ENCODE measurements around the gene NOB1.

NOB1 gene

GRCh38 chr16:69784586-69784985 is 29.9 kb upstream of the NOB1 start:
- Histone ChIP-seq H4K20me1 (ENCODE audit: insufficient read depth) (no peaks in the 10 kb centered on the region), H3K4me1 (ENCODE audit: low read depth, poor library complexity, severe bottlenecking) (no peaks in the 10 kb centered on the region), H3K27me3 (ENCODE audit: insufficient read depth, low read depth) (no peaks in the 10 kb centered on the region), H3K4me2 (no peak overlapping the region), H3K27ac (no peak overlapping the region), H3K79me2 (ENCODE audit: insufficient read depth, low read depth) (no peaks in the 10 kb centered on the region), H2AFZ (ENCODE audit: low read depth) (no peak overlapping the region), H3K9ac (no peak overlapping the region), H3K36me3 (ENCODE audit: insufficient read depth) (no peaks in the 10 kb centered on the region), H3K4me3 (IDR thresholded peaks at IDR 0.05; ENCODE audit: insufficient read depth, low read depth, low read length) (no peak overlapping the region)
- TF ChIP-seq, protein P1, sequence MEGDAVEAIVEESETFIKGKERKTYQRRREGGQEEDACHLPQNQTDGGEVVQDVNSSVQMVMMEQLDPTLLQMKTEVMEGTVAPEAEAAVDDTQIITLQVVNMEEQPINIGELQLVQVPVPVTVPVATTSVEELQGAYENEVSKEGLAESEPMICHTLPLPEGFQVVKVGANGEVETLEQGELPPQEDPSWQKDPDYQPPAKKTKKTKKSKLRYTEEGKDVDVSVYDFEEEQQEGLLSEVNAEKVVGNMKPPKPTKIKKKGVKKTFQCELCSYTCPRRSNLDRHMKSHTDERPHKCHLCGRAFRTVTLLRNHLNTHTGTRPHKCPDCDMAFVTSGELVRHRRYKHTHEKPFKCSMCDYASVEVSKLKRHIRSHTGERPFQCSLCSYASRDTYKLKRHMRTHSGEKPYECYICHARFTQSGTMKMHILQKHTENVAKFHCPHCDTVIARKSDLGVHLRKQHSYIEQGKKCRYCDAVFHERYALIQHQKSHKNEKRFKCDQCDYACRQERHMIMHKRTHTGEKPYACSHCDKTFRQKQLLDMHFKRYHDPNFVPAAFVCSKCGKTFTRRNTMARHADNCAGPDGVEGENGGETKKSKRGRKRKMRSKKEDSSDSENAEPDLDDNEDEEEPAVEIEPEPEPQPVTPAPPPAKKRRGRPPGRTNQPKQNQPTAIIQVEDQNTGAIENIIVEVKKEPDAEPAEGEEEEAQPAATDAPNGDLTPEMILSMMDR (conservative IDR thresholded peaks at IDR 0.05; ENCODE audit: low read depth, low read length): no peak

DNA sequence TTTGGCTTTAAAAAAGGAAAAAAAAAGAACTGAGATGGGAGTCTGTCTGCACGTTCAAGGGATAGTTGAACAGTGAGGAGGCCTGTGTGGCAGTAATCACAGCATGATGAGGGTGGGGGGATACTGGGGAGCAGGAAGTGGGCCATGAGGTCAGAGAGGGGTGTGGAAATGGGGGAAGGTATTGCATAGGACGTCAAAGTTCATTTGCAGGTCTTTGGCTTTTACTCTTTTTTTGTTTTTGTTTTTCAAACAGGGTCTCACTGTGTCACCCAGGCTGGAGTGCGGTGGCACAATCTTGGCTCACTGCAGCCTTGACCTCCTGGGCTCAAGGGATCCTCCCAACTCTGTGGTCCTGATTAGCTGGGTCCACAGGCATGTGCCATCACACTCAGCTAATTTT is 26.4 kb upstream of the NOB1 start:
- H3K9ac ChIP-seq: no peak overlapping the region
- H4K20me1 ChIP-seq (ENCODE audit: insufficient read depth): no peaks in the 10 kb centered on the region
- H3K4me2 ChIP-seq: no peak overlapping the region
- no peaks in the 10 kb centered on the region for H3K4me1 ChIP-seq (ENCODE audit: low read depth, poor library complexity, severe bottlenecking)
- H3K36me3 ChIP-seq (ENCODE audit: insufficient read depth): no peaks in the 10 kb centered on the region
- H3K4me3 ChIP-seq (IDR thresholded peaks at IDR 0.05; ENCODE audit: insufficient read depth, low read depth, low read length): no peak overlapping the region
- no peak overlapping the region for H2AFZ ChIP-seq (ENCODE audit: low read depth)
- TF ChIP-seq, protein P1 (conservative IDR thresholded peaks at IDR 0.05; ENCODE audit: low read depth, low read length): no peak
- H3K27ac ChIP-seq: no peak overlapping the region
- no peaks in the 10 kb centered on the region for H3K79me2 ChIP-seq (ENCODE audit: insufficient read depth, low read depth)
- H3K27me3 ChIP-seq (ENCODE audit: insufficient read depth, low read depth): no peaks in the 10 kb centered on the region

DNA sequence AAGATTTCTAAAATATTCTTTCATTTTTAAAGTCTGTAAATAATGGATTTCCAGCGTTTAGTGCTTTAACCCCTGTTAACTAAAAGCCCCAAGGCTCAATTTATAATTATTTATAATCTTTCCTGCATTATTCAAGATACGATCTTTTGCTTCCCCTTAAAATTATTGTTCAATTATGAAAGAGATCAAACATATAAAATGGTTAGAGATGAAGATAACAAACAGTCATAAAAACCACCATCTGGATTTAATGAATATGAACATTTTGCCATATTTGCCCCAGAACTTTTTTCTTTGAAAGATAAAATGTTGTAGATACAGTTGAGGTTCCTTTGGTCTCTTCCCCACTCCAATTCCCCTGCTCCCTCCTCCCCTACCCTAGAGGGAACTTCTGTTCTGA is 25.0 kb upstream of the NOB1 start:
- Histone ChIP-seq H3K27me3 (ENCODE audit: insufficient read depth, low read depth) (no peaks in the 10 kb centered on the region), H3K4me3 (IDR thresholded peaks at IDR 0.05; ENCODE audit: insufficient read depth, low read depth, low read length) (no peak overlapping the region), H3K4me1 (ENCODE audit: low read depth, poor library complexity, severe bottlenecking) (no peaks in the 10 kb centered on the region), H3K27ac (no peak overlapping the region), H2AFZ (ENCODE audit: low read depth) (no peak overlapping the region), H3K79me2 (ENCODE audit: insufficient read depth, low read depth) (no peaks in the 10 kb centered on the region), H3K36me3 (ENCODE audit: insufficient read depth) (no peaks in the 10 kb centered on the region), H4K20me1 (ENCODE audit: insufficient read depth) (no peaks in the 10 kb centered on the region), H3K9ac (no peak overlapping the region), H3K4me2 (no peak overlapping the region)
- TF ChIP-seq, protein P1 (conservative IDR thresholded peaks at IDR 0.05; ENCODE audit: low read depth, low read length): no peak

GRCh38 chr16:69775563-69775962 is 20.8 kb upstream of the NOB1 start:
- H3K4me1 ChIP-seq (ENCODE audit: low read depth, poor library complexity, severe bottlenecking): peaks cover 27% of the 10 kb centered on the region
- H3K36me3 ChIP-seq (ENCODE audit: insufficient read depth): no peaks in the 10 kb centered on the region
- no peaks in the 10 kb centered on the region for H4K20me1 ChIP-seq (ENCODE audit: insufficient read depth)
- no peak overlapping the region for H3K27ac ChIP-seq
- no peaks in the 10 kb centered on the region for H3K27me3 ChIP-seq (ENCODE audit: insufficient read depth, low read depth)
- no peak overlapping the region for H2AFZ ChIP-seq (ENCODE audit: low read depth)
- no peak overlapping the region for H3K4me2 ChIP-seq
- TF ChIP-seq, protein P1 (conservative IDR thresholded peaks at IDR 0.05; ENCODE audit: low read depth, low read length): no peak
- no peak overlapping the region for H3K4me3 ChIP-seq (IDR thresholded peaks at IDR 0.05; ENCODE audit: insufficient read depth, low read depth, low read length)
- no peak overlapping the region for H3K9ac ChIP-seq
- H3K79me2 ChIP-seq (ENCODE audit: insufficient read depth, low read depth): peaks cover 29% of the 10 kb centered on the region; the same call in 1 of the 2 replicates
